HFF-Myc (cell line): Measurements from ENCODE around the gene MTO1.

Experiments
- DNase-seq: peaks from one replicate; pipeline ENCODE4 v3.0.0-alpha.2; 2011; ENCODE audit warnings: low read depth; ENCODE audit errors: extremely low read depth
- H3K4me3 ChIP-seq: replicated peaks from 2 replicates; pipeline ENCODE4 v1.5.1; 2011; ENCODE audit warnings: low read depth, mild to moderate bottlenecking, control low read depth, low read length
- TF ChIP-seq, protein P1 (sequence below): IDR thresholded peaks from 2 replicates; pipeline ENCODE4 v1.5.1; 2012; ENCODE audit warnings: mild to moderate bottlenecking, low read depth, low read length, control low read depth; ENCODE audit errors: missing control alignments

MTO1 gene

DNA sequence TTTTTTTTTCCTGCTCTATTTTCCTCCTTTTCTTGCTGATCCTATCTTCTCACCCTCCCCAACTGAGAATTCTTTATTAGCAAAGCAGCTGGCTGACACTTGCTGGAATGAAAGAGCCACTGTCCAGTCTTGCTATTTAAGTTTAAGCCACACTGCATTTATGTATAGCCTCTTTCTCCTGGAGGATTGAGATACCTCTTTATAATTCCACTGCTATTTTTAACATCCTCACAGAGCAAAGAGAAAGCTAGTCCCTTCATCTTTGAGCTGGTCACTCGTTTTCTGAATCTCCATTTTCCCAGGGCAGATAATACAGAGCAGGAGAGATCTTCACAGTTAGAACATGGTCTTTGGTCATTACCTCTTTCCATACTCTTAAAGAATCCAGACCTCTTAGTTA, 95.3 kb downstream of the MTO1 start:
- TF ChIP-seq, protein P1, sequence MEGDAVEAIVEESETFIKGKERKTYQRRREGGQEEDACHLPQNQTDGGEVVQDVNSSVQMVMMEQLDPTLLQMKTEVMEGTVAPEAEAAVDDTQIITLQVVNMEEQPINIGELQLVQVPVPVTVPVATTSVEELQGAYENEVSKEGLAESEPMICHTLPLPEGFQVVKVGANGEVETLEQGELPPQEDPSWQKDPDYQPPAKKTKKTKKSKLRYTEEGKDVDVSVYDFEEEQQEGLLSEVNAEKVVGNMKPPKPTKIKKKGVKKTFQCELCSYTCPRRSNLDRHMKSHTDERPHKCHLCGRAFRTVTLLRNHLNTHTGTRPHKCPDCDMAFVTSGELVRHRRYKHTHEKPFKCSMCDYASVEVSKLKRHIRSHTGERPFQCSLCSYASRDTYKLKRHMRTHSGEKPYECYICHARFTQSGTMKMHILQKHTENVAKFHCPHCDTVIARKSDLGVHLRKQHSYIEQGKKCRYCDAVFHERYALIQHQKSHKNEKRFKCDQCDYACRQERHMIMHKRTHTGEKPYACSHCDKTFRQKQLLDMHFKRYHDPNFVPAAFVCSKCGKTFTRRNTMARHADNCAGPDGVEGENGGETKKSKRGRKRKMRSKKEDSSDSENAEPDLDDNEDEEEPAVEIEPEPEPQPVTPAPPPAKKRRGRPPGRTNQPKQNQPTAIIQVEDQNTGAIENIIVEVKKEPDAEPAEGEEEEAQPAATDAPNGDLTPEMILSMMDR: no peak
- no peak overlapping the region for H3K4me3 ChIP-seq
- DNase-seq: no peak
